Transverse colon (tissue), 4 donors: ENCODE measurements around the gene ZNF74.

Source experiments
- CTCF ChIP-seq, 5 experiments: fragments of 200-600 bp in 3 of 5; fragments of 450-650 bp in 2 of 5; sonication (generic) in 3 of 5; IDR thresholded peaks; 1 replicate in 2 of 5; 2 replicates in 3 of 5; pipeline ENCODE4 v1.5.1; 2016 to 2017; ENCODE audit warnings: antibody characterized with exemption in 5 of 5, inconsistent platforms in 3 of 5, mild to moderate bottlenecking in 2 of 5, moderate library complexity in 1 of 5
- POLR2A ChIP-seq: fragments of 450-650 bp; IDR thresholded peaks from one replicate; pipeline ENCODE4 v1.6.1; 2016; ENCODE audit warnings: antibody characterized with exemption, mild to moderate bottlenecking, moderate library complexity
- POLR2AphosphoS5 ChIP-seq, 3 donors: sonication (generic); formaldehyde crosslinking; IDR thresholded peaks; one replicate each; pipeline ENCODE4 v1.6.1; 2016; ENCODE audit warnings: antibody characterized with exemption in 3 of 3

- TF ChIP-seq CTCF (IDR thresholded peaks at IDR 0.05) (no peak), POLR2AphosphoS5 (IDR thresholded peaks at IDR 0.05) (no peak), POLR2A (no peak)
Measured at GRCh38 chr22:20397498-20397897, 3.5 kb downstream of the ZNF74 start.
